Measurements from ENCODE around the gene POLR1B. TPM values are rescaled to one million over a fixed set of nuclear protein-coding genes. Genes with fewer than 3 reads are reported as not detected.
"Not testable (repeated sequence)": the region's sequence is repeated elsewhere in the genome, so short reads cannot be mapped to it uniquely, and the experiment has no call there.

Gene POLR1B
- total RNA-seq, 1 donor from 2014 or later, result 21.1 TPM

DNA sequence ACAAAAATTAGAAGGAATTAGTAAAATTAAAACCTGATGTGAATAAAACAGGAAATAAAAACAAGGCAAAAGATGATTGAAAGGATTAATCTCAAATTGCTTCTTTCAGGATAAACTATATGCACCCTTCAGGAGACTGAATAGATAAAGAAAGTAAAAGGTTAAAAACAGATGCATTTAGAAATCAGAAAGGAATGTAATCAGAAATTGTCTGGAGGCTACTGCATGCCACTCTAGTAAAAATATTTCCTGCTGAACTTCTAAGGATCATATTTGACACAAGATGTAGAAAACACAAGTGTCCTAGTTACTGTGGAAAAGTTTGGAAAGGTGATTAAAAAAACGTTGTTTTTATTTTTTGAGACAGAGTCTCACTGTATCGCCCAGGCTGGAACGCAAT, 58.4 kb downstream of the POLR1B start:
- DNase-seq, result no peak

DNA sequence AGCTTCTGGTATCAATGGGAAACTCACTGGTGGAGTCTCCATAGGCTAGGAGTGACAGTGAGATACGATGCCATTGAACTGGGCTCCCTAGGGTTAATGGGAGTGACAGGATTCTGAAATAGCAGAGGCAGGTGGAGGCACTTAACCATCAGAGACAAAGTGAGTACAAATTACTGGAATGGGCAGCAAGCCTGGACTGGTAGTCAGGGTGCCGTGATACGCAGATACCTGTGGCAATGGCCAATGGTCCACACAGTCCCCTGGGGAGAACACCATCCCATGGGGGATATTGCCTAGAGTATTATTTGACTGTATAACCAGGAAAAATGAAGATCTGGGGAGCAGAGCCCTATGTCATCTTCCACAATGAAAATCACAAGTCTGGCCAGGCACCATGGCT, 59.5 kb downstream of the POLR1B start:
- no peak for DNase-seq

DNA sequence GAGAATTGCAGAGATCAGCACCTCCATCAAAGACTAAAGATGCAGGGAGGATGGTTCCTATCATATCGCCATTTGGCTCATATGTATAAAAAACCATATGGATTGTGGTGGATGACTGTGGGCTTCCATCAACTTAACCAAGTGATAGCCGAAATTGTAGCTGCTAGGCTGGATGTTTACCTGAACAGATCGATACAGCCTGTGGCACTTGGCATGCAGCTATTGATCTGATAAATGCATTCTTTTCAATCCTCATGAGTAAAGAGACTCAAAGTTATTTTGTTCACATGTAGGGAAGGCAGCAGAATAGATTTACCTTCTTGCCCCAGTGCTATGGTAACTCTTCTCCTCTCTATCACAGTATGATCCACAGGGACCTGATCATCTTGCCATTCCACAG, 60.7 kb downstream of the POLR1B start:
- no peak for DNase-seq

DNA sequence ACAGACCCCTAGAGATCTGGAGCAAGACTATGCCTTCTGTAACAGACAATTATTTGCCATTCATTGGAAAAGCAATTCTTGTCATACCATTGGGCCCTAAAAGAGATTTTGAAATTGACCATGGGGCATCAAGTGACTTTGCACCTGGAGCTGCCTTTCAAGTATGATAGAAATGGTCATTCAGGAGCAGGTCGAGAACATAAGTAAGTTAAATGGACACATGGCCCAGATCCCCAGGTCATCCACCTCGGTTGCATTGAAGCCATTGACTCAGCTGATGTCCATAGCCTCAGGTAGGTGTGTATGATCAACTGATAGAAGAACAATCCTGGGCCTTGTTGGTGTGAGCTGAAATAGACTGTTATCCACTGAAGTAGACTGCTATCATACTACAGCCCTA, 61.5 kb downstream of the POLR1B start:
- no peak for DNase-seq

DNA sequence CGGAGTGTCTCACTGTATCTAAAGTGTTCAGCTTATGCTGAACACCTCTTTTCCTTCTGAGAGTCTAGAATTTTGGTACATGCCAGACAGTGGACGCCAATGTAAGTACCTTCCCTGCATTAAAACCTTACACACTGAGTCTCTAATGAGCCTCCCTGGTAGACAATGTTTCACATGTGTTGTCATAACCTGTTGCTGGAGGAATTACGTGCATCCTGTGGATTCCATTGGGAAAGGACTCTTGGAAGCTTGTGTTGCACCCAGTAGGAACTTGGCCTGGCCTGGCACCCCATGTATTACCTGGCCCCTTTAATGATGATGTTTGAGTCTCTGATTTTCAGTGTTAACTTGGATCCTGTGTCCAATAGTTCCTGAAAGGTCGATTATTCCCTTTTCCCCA, 62.7 kb downstream of the POLR1B start:
- no peak for DNase-seq

DNA sequence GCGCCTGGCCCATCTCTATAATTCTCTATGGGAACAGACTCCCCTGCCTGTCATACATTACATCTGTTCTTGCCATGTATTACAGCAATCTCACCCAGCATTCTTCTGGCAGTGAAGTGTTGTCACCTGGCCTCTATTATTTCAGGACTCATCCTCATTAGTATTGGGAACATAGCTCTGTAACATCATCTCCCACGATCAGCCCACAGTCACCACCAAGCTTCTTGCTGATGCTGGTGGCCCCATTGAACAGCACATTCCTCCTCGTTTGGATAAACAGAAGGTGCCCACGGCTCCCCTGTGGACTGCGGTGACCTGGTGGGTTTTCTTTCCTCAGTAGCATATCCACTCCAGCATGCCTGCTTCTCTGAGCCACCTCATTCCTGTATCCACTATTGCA, 63.7 kb downstream of the POLR1B start:
- no peak for DNase-seq

DNA sequence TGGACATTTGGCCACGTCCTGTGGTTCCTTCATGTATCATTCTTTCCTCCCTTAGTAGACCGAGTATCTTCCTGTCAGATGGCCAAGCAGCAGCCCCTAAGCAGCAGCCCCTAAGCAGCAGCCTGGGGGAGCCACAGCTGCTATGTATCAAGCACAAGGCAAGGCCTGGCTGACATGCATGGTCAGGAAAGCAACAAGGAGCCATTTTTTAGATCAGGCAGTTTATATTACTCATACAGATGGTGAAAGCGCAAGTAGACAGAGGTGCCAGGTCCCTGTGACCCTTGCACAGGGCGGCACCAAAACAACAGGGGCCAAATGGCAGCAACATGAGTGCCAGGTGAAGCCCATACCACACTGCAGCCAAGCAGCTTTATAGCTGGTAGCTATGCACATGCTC, 64.3 kb downstream of the POLR1B start:
- no peak for DNase-seq

DNA sequence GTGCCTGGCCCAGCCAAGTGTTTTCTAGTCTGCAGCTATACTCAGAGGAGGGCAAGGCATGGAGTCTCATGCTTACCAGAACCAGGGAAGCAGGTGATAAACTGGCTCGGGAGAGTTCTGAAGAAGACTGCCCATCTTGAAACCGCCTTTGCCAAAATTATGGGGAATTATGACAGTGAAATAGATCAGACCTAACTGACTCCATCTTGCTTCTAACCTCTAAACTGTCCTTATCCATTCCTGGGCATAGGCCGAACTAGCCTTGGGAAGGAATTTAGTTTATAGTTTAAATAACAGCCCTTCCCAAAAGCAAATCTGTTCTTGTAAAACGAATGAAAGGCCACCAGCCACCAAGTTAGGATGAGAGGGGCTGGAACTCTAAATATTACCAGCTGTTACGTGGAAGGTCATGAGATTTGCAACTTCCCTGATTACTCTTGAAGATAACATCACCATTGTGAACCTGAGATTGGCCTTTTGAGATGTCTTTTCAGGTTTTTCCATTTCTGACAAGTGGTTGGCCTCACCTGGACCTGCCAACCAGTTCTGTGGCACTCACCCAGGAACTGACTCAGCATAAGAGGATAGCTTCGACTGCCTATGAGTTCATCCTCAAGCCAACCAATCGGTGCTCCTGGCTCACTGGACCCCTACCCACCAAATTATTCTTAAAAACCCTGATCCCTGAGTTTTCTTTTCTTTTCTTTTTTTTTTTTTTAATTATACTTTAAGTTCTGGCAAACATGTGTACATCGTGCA, 65.6 kb downstream of the POLR1B start:
- DNase-seq, result no peak

DNA sequence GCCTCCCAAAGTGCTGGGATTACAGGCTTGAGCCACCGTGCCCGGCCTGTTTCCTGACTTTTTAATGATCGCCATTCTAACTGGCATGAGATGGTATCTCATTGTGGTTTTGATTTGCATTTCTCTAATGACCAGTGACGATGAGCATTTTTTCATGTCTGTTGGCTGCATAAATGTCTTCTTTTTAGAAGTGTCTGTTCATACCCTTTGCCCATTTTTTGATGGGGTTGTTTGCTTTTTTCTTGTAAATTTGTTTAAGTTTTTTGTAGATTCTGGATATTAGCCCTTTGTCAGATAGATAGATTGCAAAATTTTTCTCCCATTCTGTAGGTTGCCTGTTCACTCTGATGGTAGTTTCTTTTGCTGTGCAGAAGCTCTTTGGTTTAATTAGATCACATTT, 67.1 kb downstream of the POLR1B start:
- DNase-seq, result not testable (repeated sequence)

DNA sequence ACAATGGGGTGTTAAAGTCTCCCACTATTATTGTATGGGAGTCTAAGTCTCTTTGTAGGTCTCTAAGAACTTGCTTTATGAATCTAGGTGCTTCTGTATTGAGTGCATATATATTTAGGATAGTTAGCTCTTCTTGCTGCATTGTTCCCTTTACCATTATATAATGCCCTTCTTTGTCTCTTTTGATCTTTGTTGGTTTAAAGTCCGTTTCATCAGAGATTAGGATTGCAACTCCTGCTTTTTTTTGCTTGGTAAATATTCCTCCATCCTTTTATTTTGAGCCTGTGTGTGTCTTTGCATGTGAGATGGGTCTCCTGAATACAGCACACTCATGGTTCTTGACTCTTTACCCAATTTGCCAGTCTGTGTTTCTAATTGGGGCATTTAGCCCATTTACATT, 70.0 kb downstream of the POLR1B start:
- DNase-seq, result not testable (repeated sequence)

DNA sequence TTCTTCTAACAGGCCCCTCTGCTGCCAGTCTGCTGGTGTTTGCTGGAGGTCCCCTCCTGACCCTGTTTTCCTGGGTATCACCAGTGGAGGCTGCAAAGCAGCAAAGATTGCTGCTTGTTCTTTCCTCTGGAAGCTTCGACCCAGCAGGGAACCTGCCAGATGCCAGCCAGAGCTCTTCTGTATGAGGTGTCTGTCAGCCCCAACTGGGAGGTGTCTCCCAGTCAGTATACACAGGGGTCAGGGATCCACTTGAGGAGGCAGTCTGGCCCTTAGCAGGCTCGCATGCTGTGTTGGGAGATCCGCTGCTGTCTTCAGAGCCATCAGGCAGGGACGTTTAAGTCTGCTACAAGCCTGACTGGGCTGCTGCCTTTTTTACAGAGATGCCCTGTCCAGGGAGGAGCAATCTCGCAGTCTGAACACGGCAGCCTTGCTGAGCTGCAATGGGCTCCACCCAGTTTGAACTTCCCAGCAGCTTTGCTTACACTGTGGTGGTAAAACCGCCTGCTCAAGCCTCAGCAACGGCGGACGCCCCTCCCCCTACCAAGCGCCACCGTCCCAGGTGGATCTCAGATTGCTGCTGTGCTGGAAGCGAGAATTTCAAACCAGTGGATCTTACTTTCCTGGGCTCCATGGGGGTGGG, 72.1 kb downstream of the POLR1B start:
- DNase-seq, result no peak

DNA sequence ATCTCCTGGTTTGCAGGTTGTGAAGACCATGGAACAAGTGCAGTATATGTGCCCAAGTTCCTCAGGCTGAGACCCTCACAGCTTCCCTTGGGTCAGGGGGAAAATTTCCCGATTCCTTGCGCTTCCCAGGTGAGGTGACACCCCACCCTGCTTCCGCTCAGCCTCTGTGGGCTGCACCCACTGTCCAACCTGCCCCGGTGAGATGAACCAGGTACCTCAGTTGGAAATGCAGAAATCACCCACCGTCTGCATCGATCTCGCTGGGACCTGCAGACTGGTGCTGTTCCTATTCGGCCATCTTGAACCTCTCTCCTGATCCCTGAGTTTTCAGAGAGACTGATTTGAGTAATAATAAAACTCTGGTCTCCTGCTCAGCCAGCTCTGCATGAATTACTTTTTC, 72.8 kb downstream of the POLR1B start:
- no peak for DNase-seq

DNA sequence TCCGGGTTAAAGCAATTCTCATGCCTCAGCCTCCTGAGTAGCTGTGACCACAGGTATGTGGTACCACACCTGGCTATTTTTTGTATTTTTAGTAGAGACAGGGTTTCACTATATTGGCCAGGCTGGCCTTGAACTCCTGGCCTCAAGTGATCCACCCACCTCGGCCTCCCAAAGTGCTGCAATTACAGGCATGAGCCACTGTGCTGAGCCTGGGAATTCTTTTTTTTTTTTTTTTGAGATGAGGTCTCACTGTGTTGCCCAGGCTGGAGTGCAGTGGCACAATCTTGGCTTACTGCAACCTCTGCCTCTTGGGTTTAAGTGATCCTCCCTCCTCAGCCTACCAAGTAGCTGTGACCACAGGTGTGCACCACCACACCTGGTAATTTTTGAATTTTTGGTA, 73.5 kb downstream of the POLR1B start:
- not testable (repeated sequence) for DNase-seq

DNA sequence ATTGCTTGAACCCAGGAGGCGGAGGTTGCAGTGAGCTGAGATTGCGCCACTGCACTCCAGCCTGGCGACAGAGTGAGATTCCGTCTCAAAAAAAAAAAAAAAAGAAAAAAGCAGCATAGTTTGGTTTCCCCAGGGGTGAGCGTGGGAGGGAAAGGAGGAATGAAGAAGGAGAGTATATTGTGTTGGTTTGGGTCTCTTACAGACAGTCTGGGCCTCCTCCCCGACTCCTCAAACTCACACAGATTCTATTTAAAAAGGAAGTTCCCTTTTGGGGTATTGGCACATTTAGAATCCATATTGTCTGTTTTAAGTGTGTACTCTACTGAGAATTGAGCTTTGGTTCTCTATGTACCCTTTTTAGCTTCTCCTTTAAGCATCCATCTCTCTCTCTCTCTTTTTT, 76.1 kb downstream of the POLR1B start:
- no peak for DNase-seq

DNA sequence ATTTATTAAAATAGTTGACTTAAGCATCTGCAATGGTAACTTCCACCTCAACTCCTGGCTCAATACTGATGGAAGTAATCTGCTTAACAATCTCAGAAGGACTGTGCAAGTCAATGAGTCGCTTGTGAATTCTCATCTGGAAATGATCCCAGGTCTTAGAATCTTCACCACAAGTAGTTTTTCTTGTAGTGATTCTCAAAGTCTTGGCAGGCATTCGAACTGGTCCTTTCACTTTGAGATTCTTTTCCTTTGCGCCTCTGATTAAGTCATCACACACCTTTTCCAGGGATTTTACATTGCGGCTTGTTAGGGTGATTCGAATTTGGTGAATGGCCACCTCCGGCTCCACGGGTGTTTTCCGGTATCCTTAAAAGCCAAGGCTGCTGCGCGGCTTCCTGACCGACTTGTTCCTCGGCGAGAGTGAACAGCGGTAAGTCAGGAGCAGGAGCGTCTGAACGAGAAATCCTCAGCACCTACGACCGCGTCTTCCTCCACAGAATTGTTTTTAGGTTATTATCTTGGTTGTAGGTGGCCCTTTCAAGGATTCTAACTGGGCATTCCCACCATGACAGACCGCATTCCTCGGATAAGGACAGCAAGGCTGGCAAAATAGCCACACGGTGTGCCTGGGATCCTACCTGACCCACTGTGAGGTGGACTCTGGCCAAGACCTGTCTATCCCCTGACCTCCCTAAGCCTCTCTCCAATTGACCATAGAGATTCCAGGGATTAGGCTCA, 79.7 kb downstream of the POLR1B start:
- no peak for DNase-seq

DNA sequence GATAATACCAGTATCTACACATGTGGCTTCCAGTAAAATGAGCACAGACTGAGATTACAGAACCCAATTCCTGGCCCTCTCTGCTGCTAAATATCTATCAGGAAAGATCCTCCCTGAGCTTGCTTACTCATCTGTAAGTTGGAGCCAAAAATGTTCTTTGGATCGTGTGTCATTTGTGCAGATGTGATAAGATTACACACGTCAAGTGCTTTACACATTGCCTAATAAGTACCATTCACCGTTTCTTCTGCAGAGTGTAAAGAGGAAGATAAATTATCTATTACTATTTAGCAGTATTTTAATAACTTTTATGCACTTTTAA, 80.2 kb downstream of the POLR1B start:
- no peak for DNase-seq

DNA sequence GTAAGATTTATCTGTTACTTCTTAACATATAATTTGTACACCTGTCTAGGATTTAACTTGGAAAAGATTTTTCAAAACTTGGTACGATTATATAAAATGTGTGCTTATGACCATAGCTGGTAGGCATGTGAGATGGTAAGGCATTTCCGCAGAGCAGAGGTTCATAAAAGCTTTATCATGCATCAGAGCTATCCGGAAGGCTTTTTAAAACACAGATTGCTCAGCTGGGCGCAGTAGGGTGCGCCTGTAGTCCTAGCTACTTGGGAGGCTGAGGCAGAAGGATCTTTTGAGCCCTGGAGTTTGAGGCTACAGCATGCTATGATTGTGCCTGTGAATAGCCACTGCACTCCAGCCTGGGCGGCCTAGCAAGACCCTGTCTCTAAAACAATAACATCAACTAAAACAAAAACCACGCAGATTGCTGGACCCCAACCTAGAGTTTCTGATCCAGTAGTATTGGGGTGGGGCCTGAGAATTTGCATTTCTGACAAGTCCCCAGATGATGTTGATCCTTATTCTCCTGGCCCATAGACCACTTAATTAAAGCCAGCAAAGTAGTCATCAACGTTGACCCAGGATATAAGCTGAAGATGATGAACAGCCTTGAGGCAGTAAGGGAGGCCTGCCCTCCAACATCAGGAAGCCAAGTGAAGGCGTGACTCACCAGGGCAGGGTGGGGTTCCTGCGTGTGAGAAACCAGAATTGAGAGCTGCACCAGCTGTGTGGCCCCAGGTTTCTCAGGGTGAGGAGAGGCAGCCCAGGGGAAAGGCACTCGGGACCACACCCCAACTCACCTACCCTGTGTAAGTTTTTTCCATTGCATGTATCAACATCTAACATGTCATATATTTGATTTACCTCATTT, 81.9 kb downstream of the POLR1B start:
- no peak for DNase-seq

DNA sequence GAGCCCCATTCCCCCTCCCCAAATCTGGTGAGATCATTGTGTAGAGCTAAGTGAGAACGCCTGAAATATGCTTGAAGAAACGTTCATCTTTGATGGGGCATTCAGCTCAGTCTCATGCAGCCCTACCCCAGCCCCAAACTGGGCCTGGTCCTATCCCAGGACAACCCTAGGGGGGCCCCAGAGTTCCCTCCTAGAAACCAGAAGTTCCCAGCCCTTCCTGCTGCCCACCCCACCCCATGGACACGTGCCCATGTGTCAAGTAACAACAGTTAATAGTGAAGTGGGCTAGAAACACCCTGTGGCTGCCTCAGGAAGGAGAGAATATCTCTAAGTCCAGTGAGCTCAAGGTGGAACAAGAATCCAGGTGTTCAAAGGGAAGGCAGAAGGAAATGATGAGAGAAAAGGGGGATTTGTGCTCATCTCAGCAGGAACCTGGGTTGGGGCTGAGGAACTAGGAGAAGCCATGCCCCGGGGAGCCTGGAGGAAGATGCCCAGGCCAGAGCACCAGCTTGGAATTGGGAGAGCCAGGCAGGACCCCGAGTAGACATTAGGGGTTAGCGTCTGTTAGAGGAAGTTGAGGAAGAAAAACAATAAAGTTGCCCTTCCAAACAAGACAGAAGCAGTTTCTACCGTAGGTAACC, 83.3 kb downstream of the POLR1B start:
- DNase-seq, result no peak

DNA sequence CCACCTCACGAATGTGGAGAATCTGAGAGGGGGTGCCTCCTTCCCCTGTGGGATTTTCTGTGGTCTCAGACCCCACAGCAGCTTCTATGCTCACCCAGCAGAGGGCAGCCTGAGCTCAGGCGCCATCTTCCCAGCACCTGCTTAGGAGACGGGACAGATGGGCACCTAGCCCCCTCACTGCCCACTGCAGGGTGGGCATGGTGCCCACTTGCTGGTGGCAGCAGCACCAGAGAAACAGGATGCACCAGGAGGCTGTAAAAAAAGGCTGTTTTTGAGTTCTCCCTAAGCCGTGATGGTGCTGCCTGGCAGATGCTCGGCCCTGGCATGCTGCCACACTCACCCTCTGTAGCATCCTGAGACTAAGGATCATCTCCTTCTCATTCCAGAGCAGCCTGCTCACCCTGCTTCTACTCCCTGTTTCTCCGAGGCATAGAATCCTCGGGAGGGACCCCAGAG, 84.4 kb downstream of the POLR1B start:
- peak; percentile 55 for DNase-seq

All from tongue (tissue), 2 donors.